ENCODE data around the gene ATP5F1E.

Gene ATP5F1E

DNA sequence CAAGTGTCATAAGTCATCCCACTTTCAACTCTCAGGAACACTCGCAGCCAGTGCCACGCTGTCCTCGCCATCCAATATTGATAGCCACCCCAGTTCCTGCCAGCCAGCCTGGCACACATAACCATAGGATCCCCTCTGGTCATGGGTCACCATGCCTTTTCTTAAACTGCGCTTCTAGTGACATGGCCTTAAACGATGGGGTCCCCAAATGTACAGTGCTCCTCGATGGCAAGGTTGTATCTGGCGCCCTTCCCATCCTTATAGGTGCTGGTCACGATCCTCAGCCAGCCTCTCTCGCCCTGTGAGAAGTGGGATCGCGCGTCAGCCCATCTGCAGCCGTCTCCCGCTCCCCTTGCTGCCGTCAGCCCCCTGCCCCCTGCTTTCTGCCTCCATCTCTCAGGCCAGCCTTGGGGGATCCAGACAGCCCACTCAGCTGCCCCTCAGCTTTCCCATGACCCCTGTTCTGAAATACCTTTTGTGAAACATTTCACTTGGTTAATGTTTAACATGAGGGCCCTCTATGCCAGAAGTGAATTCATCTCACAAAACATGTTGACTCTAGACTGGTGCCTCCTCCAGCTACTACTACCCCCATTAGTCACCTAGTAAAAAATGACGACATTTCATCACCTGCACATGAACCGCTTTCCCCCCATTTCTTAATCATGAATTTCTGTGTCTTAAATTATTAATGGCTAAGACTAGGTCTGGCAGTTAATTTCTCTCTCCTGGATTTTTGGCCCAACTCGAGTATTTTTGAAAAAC is 36.5 kb downstream of the ATP5F1E start:
- WGBS (ENCODE audit: extremely low coverage, insufficient coverage, insufficient read length) = no CpG with 5 or more reads among the region's 18 CpGs
- Histone ChIP-seq H3K9ac (ENCODE audit: low read length) (peak overlapping the region; percentile 45), H3K4me2 (ENCODE audit: low read length) (no peak overlapping the region), H2AK5ac (ENCODE audit: low read length) (no peak overlapping the region), H3K27me3 (ENCODE audit: insufficient read depth, low read length) (no peaks in the 10 kb centered on the region), H3K23ac (ENCODE audit: low read length) (no peak overlapping the region), H3K14ac (ENCODE audit: low read length) (no peak overlapping the region), H3K4ac (ENCODE audit: low read depth, low read length) (no peak overlapping the region), H3K36me3 (ENCODE audit: control insufficient read depth in 1 of 2, insufficient read depth in 2 of 2, low read length in 2 of 2) (peaks cover 52 to 69% of the 10 kb centered on the region in 2 experiments), H3K79me2 (ENCODE audit: control insufficient read depth, insufficient read depth, low read length, poor library complexity) (no peaks in the 10 kb centered on the region), H3K4me1 (ENCODE audit: control insufficient read depth in 1 of 2, insufficient read depth in 2 of 2, low read length in 2 of 2) (no peaks in the 10 kb centered on the region), H2BK12ac (ENCODE audit: low read length) (no peak overlapping the region), H4K12ac (ENCODE audit: low read depth, low read length) (no peak overlapping the region), H3K18ac (ENCODE audit: low read length) (no peak overlapping the region), H2AFZ (ENCODE audit: insufficient read depth, low read length, poor library complexity) (no peak overlapping the region), H2BK5ac (ENCODE audit: low read depth, low read length, poor library complexity) (no peak overlapping the region), H4K91ac (ENCODE audit: low read depth, low read length) (no peak overlapping the region), H3K27ac (ENCODE audit: low read depth, low read length) (no peak overlapping the region), H3K79me1 (ENCODE audit: low read length) (no peaks in the 10 kb centered on the region), H3K4me3 (ENCODE audit: low read depth, low read length) (no peak overlapping the region), H3K9me3 (ENCODE audit: insufficient read depth, low read depth, low read length) (peaks cover 2% of the 10 kb centered on the region), H2BK120ac (ENCODE audit: insufficient read depth, low read length, poor library complexity) (no peak overlapping the region), H4K8ac (ENCODE audit: low read depth, low read length) (no peak overlapping the region)
- no peak for DNase-seq

DNA sequence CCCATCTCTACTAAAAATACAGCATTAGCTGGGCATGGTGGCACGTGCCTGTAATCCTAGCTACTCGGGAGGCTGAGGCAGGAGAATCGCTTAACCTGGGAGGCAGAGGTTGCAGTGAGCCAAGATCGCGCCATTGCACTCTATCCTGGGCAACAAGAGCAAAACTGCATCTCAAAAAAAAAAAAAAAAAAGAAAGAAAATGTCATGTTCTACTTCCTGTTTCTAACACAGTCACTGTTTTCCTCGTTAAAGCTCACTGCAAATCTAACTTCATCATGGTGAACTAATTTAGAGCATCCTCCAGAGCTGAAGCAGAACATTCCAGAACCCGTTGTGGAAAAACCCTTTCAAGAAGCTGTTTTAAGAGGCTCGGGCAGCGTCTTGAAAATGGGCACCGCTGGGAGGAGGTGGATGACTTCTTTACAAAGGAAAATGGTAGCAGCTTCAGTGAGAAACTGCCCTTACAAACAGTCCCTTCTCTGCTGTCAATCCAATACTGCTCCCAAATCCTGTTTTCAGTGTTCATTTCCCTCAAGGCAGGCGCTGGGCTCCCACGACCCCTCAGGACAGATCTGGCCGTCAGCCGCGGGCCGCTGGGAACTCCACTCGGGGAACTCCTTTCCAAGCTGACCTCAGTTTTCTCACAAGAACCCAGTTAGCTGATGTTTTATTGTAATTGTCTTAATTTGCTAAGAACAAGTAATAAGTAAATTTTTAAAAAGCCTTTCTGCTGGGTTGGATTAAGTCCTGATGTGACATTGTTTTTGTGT is 37.6 kb downstream of the ATP5F1E start:
- Histone ChIP-seq H3K27me3 (ENCODE audit: insufficient read depth, low read length) (no peaks in the 10 kb centered on the region), H3K9ac (ENCODE audit: low read length) (no peak overlapping the region), H2BK120ac (ENCODE audit: insufficient read depth, low read length, poor library complexity) (no peak overlapping the region), H3K4ac (ENCODE audit: low read depth, low read length) (no peak overlapping the region), H4K91ac (ENCODE audit: low read depth, low read length) (no peak overlapping the region), H2BK12ac (ENCODE audit: low read length) (no peak overlapping the region), H4K8ac (ENCODE audit: low read depth, low read length) (no peak overlapping the region), H3K4me2 (ENCODE audit: low read length) (no peak overlapping the region), H3K18ac (ENCODE audit: low read length) (no peak overlapping the region), H3K23ac (ENCODE audit: low read length) (no peak overlapping the region), H3K4me3 (ENCODE audit: low read depth, low read length) (no peak overlapping the region), H4K12ac (ENCODE audit: low read depth, low read length) (no peak overlapping the region), H3K4me1 (ENCODE audit: control insufficient read depth in 1 of 2, insufficient read depth in 2 of 2, low read length in 2 of 2) (no peaks in the 10 kb centered on the region), H3K36me3 (ENCODE audit: control insufficient read depth in 1 of 2, insufficient read depth in 2 of 2, low read length in 2 of 2) (peaks cover 58 to 70% of the 10 kb centered on the region in 2 experiments), H3K14ac (ENCODE audit: low read length) (no peak overlapping the region), H3K79me2 (ENCODE audit: control insufficient read depth, insufficient read depth, low read length, poor library complexity) (no peaks in the 10 kb centered on the region), H3K9me3 (ENCODE audit: insufficient read depth, low read depth, low read length) (peaks cover 2% of the 10 kb centered on the region), H2BK5ac (ENCODE audit: low read depth, low read length, poor library complexity) (no peak overlapping the region), H2AK5ac (ENCODE audit: low read length) (no peak overlapping the region), H3K27ac (ENCODE audit: low read depth, low read length) (no peak overlapping the region), H2AFZ (ENCODE audit: insufficient read depth, low read length, poor library complexity) (no peak overlapping the region), H3K79me1 (ENCODE audit: low read length) (no peaks in the 10 kb centered on the region)
- WGBS (ENCODE audit: extremely low coverage, insufficient coverage, insufficient read length) = no CpG with 5 or more reads among the region's 17 CpGs
- DNase-seq = no peak

DNA sequence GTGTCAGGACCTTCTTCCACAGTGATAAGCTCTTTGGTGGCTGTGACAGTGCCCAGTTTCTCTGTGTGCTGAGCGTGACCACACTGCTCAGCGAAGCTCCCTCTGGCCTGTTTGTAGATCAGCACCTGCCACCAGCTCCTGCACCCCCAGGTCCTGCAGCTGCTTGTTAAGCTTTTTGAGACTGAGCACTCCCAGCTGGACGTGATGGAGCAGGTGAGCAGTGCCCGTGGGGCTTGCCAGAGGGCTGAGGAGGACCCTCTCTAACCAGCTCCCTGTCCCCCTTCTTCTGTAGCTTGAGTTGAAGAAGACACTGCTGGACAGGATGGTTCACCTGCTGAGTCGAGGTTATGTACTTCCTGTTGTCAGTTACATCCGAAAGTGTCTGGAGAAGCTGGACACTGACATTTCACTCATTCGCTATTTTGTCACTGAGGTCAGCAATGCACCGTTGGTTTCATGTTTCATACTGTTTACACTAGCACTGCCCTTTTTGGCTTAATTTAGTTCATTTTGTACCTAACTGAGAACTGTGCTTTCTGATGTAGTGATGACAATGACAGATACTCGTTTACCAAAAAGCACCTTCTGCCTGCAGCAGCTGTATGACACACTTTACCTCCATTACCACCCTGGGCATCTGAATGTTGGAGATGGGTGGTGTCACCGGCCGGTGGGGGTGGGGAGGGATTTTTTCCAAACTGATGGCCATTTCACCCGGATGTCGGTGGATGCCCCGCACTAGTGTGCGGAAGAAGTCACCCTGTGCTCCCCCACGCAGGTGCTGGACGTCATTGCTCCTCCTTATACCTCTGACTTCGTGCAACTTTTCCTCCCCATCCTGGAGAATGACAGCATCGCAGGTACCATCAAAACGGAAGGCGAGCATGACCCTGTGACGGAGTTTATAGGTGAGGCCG is 38.5 kb downstream of the ATP5F1E start:
- Histone ChIP-seq H2AK5ac (ENCODE audit: low read length) (no peak overlapping the region), H3K14ac (ENCODE audit: low read length) (no peak overlapping the region), H3K9me3 (ENCODE audit: insufficient read depth, low read depth, low read length) (peaks cover 2% of the 10 kb centered on the region), H2BK12ac (ENCODE audit: low read length) (no peak overlapping the region), H3K4me2 (ENCODE audit: low read length) (no peak overlapping the region), H3K27ac (ENCODE audit: low read depth, low read length) (no peak overlapping the region), H3K79me2 (ENCODE audit: control insufficient read depth, insufficient read depth, low read length, poor library complexity) (no peaks in the 10 kb centered on the region), H3K79me1 (ENCODE audit: low read length) (no peaks in the 10 kb centered on the region), H4K91ac (ENCODE audit: low read depth, low read length) (no peak overlapping the region), H3K27me3 (ENCODE audit: insufficient read depth, low read length) (no peaks in the 10 kb centered on the region), H3K36me3 (ENCODE audit: control insufficient read depth in 1 of 2, insufficient read depth in 2 of 2, low read length in 2 of 2) (peaks cover 61 to 72% of the 10 kb centered on the region in 2 experiments), H2BK5ac (ENCODE audit: low read depth, low read length, poor library complexity) (no peak overlapping the region), H3K9ac (ENCODE audit: low read length) (no peak overlapping the region), H3K4ac (ENCODE audit: low read depth, low read length) (no peak overlapping the region), H3K23ac (ENCODE audit: low read length) (no peak overlapping the region), H4K8ac (ENCODE audit: low read depth, low read length) (no peak overlapping the region), H2BK120ac (ENCODE audit: insufficient read depth, low read length, poor library complexity) (no peak overlapping the region), H2AFZ (ENCODE audit: insufficient read depth, low read length, poor library complexity) (no peak overlapping the region), H3K4me3 (ENCODE audit: low read depth, low read length) (no peak overlapping the region), H4K12ac (ENCODE audit: low read depth, low read length) (no peak overlapping the region), H3K18ac (ENCODE audit: low read length) (no peak overlapping the region), H3K4me1 (ENCODE audit: control insufficient read depth in 1 of 2, insufficient read depth in 2 of 2, low read length in 2 of 2) (no peaks in the 10 kb centered on the region)
- no peak for DNase-seq
- WGBS (ENCODE audit: extremely low coverage, insufficient coverage, insufficient read length) = no CpG with 5 or more reads among the region's 23 CpGs

DNA sequence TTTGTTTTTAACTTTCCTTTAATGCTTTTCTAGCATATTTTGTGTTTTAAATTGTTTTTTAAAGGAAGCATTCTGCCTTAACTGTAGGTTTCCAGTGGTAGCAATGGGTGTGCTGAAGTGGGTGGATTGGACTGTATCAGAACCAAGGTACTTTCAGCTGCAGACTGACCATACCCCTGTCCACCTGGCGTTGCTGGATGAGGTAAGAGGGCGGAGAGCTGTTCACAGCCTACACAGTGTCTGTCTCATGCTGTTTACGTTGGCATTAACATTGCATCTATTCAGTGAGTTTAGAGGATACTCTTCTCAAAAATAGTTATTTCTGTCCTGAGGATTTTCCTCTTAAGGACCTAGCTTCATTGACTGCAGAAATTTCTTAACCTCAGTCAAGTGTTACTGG is 39.2 kb downstream of the ATP5F1E start:
- Histone ChIP-seq H4K12ac (ENCODE audit: low read depth, low read length) (no peak overlapping the region), H3K18ac (ENCODE audit: low read length) (no peak overlapping the region), H3K4me3 (ENCODE audit: low read depth, low read length) (no peak overlapping the region), H2AFZ (ENCODE audit: insufficient read depth, low read length, poor library complexity) (no peak overlapping the region), H4K8ac (ENCODE audit: low read depth, low read length) (no peak overlapping the region), H2BK12ac (ENCODE audit: low read length) (no peak overlapping the region), H3K14ac (ENCODE audit: low read length) (no peak overlapping the region), H3K27me3 (ENCODE audit: insufficient read depth, low read length) (no peaks in the 10 kb centered on the region), H3K9me3 (ENCODE audit: insufficient read depth, low read depth, low read length) (peaks cover 2% of the 10 kb centered on the region), H2BK5ac (ENCODE audit: low read depth, low read length, poor library complexity) (no peak overlapping the region), H2AK5ac (ENCODE audit: low read length) (no peak overlapping the region), H2BK120ac (ENCODE audit: insufficient read depth, low read length, poor library complexity) (no peak overlapping the region), H4K91ac (ENCODE audit: low read depth, low read length) (no peak overlapping the region), H3K4me1 (ENCODE audit: control insufficient read depth in 1 of 2, insufficient read depth in 2 of 2, low read length in 2 of 2) (no peaks in the 10 kb centered on the region), H3K9ac (ENCODE audit: low read length) (no peak overlapping the region), H3K27ac (ENCODE audit: low read depth, low read length) (no peak overlapping the region), H3K23ac (ENCODE audit: low read length) (no peak overlapping the region), H3K79me2 (ENCODE audit: control insufficient read depth, insufficient read depth, low read length, poor library complexity) (no peaks in the 10 kb centered on the region), H3K79me1 (ENCODE audit: low read length) (no peaks in the 10 kb centered on the region), H3K36me3 (ENCODE audit: control insufficient read depth in 1 of 2, insufficient read depth in 2 of 2, low read length in 2 of 2) (peaks cover 68 to 79% of the 10 kb centered on the region in 2 experiments), H3K4ac (ENCODE audit: low read depth, low read length) (no peak overlapping the region), H3K4me2 (ENCODE audit: low read length) (no peak overlapping the region)
- WGBS (ENCODE audit: extremely low coverage, insufficient coverage, insufficient read length) = no CpG with 5 or more reads among the region's 3 CpGs
- DNase-seq = no peak
